ENCODE results near the gene HTR7. TPM values are rescaled to one million over a fixed set of nuclear protein-coding genes. Genes with fewer than 3 reads are reported as not detected.

HTR7 gene
- total RNA-seq, 6 donors from 2014 or later = 0.54 to 0.64 (median 0.59) TPM; not detected in 3

- 67 to 78% methylated on average over 1 of the region's 1 CpG for WGBS, 2 donors
- no peak overlapping the region for H3K27ac ChIP-seq
- H3K9me3 ChIP-seq = peaks cover 0 to 6% (median 2%) of the 10 kb centered on the region in 4 donors
- H3K4me3 ChIP-seq = no peak overlapping the region
- no peak for TF ChIP-seq POLR2A (IDR thresholded peaks at IDR 0.05)
- TF ChIP-seq CTCF (IDR thresholded peaks at IDR 0.05) = no peak
- no peak for TF ChIP-seq EP300 (IDR thresholded peaks at IDR 0.05)
- TF ChIP-seq POLR2AphosphoS5 (IDR thresholded peaks at IDR 0.05) = no peak
- no peaks in the 10 kb centered on the region for H3K4me1 ChIP-seq
- H3K27me3 ChIP-seq = no peaks in the 10 kb centered on the region
- no peaks in the 10 kb centered on the region for H3K36me3 ChIP-seq
- DNase-seq (no peak), ATAC-seq (ENCODE audit: low FRiP score in 2 of 2) (no peak)
These were observed 11.1 kb downstream of the HTR7 start for GRCh38 chr10:90846746-90847145.

GRCh38 chr10:90845726-90846125 is 12.1 kb downstream of the HTR7 start:
- Histone ChIP-seq H3K4me3 (no peak overlapping the region), H3K9me3 (peaks cover 0 to 6% (median 0%) of the 10 kb centered on the region in 4 donors), H3K27ac (no peak overlapping the region), H3K36me3 (no peaks in the 10 kb centered on the region), H3K27me3 (no peaks in the 10 kb centered on the region), H3K4me1 (no peaks in the 10 kb centered on the region)
- WGBS, 2 donors = 61 to 69% methylated on average over 3 of the region's 3 CpGs
- TF ChIP-seq CTCF (IDR thresholded peaks at IDR 0.05) (no peak), POLR2AphosphoS5 (IDR thresholded peaks at IDR 0.05) (no peak)
- no peak for DNase-seq
- no peak for ATAC-seq (ENCODE audit: low FRiP score in 2 of 2)

- WGBS, 2 donors = 58 to 84% methylated on average over 1 of the region's 1 CpG
- ATAC-seq (ENCODE audit: low FRiP score in 2 of 2) (no peak), DNase-seq (no peak)
- Histone ChIP-seq H3K27me3 (no peaks in the 10 kb centered on the region), H3K4me3 (no peak overlapping the region), H3K4me1 (no peaks in the 10 kb centered on the region), H3K27ac (no peak overlapping the region), H3K9me3 (no peaks in the 10 kb centered on the region), H3K36me3 (no peaks in the 10 kb centered on the region)
- TF ChIP-seq POLR2AphosphoS5 (IDR thresholded peaks at IDR 0.05) (no peak), POLR2A (IDR thresholded peaks at IDR 0.05) (no peak), CTCF (IDR thresholded peaks at IDR 0.05) (no peak), EP300 (IDR thresholded peaks at IDR 0.05) (no peak)
These were observed 15.1 kb downstream of the HTR7 start for GRCh38 chr10:90842725-90843124.

- Histone ChIP-seq H3K4me1 (no peaks in the 10 kb centered on the region), H3K27me3 (no peaks in the 10 kb centered on the region), H3K9me3 (no peaks in the 10 kb centered on the region), H3K27ac (no peak overlapping the region), H3K36me3 (no peaks in the 10 kb centered on the region), H3K4me3 (no peak overlapping the region)
- WGBS, 2 donors = 87 to 91% methylated on average over 1 of the region's 1 CpG
- no peak for TF ChIP-seq POLR2A (IDR thresholded peaks at IDR 0.05)
- no peak for TF ChIP-seq CTCF (IDR thresholded peaks at IDR 0.05)
- TF ChIP-seq EP300 (IDR thresholded peaks at IDR 0.05) = no peak
- no peak for TF ChIP-seq POLR2AphosphoS5 (IDR thresholded peaks at IDR 0.05)
- ATAC-seq (ENCODE audit: low FRiP score in 2 of 2) = no peak
- DNase-seq = no peak
These were observed 20.4 kb downstream of the HTR7 start for GRCh38 chr10:90837486-90837885.

- ATAC-seq (ENCODE audit: low FRiP score in 2 of 2) = no peak
- 84 to 93% methylated on average over 3 of the region's 3 CpGs for WGBS, 2 donors
- H3K27me3 ChIP-seq = no peaks in the 10 kb centered on the region
- no peaks in the 10 kb centered on the region for H3K36me3 ChIP-seq
- H3K4me3 ChIP-seq = no peak overlapping the region
- H3K4me1 ChIP-seq = no peaks in the 10 kb centered on the region
- no peak for DNase-seq
- H3K27ac ChIP-seq = no peak overlapping the region
- TF ChIP-seq POLR2AphosphoS5 (IDR thresholded peaks at IDR 0.05) (no peak), EP300 (IDR thresholded peaks at IDR 0.05) (no peak), CTCF (IDR thresholded peaks at IDR 0.05) (no peak), POLR2A (IDR thresholded peaks at IDR 0.05) (no peak)
- H3K9me3 ChIP-seq = no peaks in the 10 kb centered on the region
These were observed 23.5 kb downstream of the HTR7 start for GRCh38 chr10:90834326-90834725.
